RWPE2 (cell line): ENCODE data around the gene STAP2.
A peak's percentile ranks its signal among the peaks of the same experiment; 100 is the strongest.

Experiments
- ATAC-seq: fragments of 200-7000 bp; cut with Tn5 transposase; 3 replicates; pipeline ENCODE4 v1.9.1; 2021; ENCODE audit warnings: low read depth
- DNase-seq: peaks from one replicate; pipeline ENCODE4 v3.0.0-alpha.2; 2020; ENCODE audit warnings: low spot score
- H3K27ac ChIP-seq: fragments of 450-650 bp; 2 replicates; pipeline ENCODE4 v1.5.1; 2017; ENCODE audit warnings: mild to moderate bottlenecking; ENCODE audit not compliant: poor library complexity, severe bottlenecking
- H3K27me3 ChIP-seq: fragments of 250-450 bp; sonication (Bioruptor Pico); 2 replicates; pipeline ENCODE4 v1.5.1; 2021; ENCODE audit warnings: mild to moderate bottlenecking, moderate library complexity; ENCODE audit not compliant: insufficient read depth, poor library complexity, severe bottlenecking
- H3K36me3 ChIP-seq: fragments of 250-450 bp; sonication (Bioruptor Pico); 2 replicates; pipeline ENCODE4 v1.5.1; 2020; ENCODE audit warnings: low read depth, mild to moderate bottlenecking, moderate library complexity
- H3K4me1 ChIP-seq: fragments of 250-450 bp; sonication (Bioruptor Pico); 2 replicates; pipeline ENCODE4 v1.5.1; 2021; ENCODE audit warnings: mild to moderate bottlenecking, moderate library complexity; ENCODE audit not compliant: insufficient read depth, poor library complexity, severe bottlenecking
- H3K4me3 ChIP-seq: fragments of 250-450 bp; sonication (Bioruptor Pico); 2 replicates; pipeline ENCODE4 v1.5.1; 2021; ENCODE audit warnings: mild to moderate bottlenecking, moderate library complexity; ENCODE audit not compliant: severe bottlenecking
- H3K9me3 ChIP-seq: fragments of 250-450 bp; sonication (Bioruptor Pico); 2 replicates; pipeline ENCODE4 v1.5.1; 2021; ENCODE audit warnings: mild to moderate bottlenecking, moderate library complexity; ENCODE audit not compliant: severe bottlenecking
- TF ChIP-seq, protein P1 (sequence below): fragments of 450-650 bp; IDR thresholded peaks from one replicate; pipeline ENCODE4 v1.5.1; 2017; ENCODE audit warnings: mild to moderate bottlenecking, moderate library complexity; ENCODE audit not compliant: poor library complexity, severe bottlenecking

Gene STAP2

GRCh38 chr19:4304538-4305256, 33.9 kb downstream of the STAP2 start, which contains the start of gene FSD1:
Gene FSD1, plus strand, starts transcription at chr19:4304598. Its CDS starts 149 bp downstream, at chr19:4304747.
- Histone ChIP-seq H3K27me3 (no peaks in the 10 kb centered on the region), H3K4me3 (peak within 1 kb of the TSS; percentile 41)
- no peak for DNase-seq

GRCh38 chr19:4303819-4304537, 34.6 kb downstream of the STAP2 start:
- TF ChIP-seq, protein P1, sequence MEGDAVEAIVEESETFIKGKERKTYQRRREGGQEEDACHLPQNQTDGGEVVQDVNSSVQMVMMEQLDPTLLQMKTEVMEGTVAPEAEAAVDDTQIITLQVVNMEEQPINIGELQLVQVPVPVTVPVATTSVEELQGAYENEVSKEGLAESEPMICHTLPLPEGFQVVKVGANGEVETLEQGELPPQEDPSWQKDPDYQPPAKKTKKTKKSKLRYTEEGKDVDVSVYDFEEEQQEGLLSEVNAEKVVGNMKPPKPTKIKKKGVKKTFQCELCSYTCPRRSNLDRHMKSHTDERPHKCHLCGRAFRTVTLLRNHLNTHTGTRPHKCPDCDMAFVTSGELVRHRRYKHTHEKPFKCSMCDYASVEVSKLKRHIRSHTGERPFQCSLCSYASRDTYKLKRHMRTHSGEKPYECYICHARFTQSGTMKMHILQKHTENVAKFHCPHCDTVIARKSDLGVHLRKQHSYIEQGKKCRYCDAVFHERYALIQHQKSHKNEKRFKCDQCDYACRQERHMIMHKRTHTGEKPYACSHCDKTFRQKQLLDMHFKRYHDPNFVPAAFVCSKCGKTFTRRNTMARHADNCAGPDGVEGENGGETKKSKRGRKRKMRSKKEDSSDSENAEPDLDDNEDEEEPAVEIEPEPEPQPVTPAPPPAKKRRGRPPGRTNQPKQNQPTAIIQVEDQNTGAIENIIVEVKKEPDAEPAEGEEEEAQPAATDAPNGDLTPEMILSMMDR = no peak
- H3K4me3 ChIP-seq = peak overlapping the region; percentile 41
- H3K4me1 ChIP-seq = no peaks in the 10 kb centered on the region
- no peak for DNase-seq
- ATAC-seq = no peak
- H3K36me3 ChIP-seq = no peaks in the 10 kb centered on the region
- H3K27me3 ChIP-seq = no peaks in the 10 kb centered on the region
- no peaks in the 10 kb centered on the region for H3K9me3 ChIP-seq
- no peak overlapping the region for H3K27ac ChIP-seq

More at GRCh38 chr19:4304538-4305256, 33.9 kb downstream of the STAP2 start, which contains the start of gene FSD1:
- Histone ChIP-seq H3K36me3 (no peaks in the 10 kb centered on the region), H3K9me3 (no peaks in the 10 kb centered on the region), H3K4me1 (no peaks in the 10 kb centered on the region), H3K27ac (no peak within 1 kb of the TSS)
- TF ChIP-seq, protein P1 = no peak
- peak; percentile 76 for ATAC-seq

GRCh38 chr19:4302243-4302640, 36.4 kb downstream of the STAP2 start, which contains the start of gene TMIGD2:
Gene TMIGD2, minus strand, starts transcription at chr19:4302389. Its CDS starts 4 bp downstream, at chr19:4302385.
- no peak for DNase-seq
- H3K27me3 ChIP-seq = no peaks in the 10 kb centered on the region
- no peaks in the 10 kb centered on the region for H3K4me1 ChIP-seq
- ATAC-seq = no peak
- H3K4me3 ChIP-seq = no peak within 1 kb of the TSS
- H3K9me3 ChIP-seq = no peaks in the 10 kb centered on the region
- H3K27ac ChIP-seq = no peak within 1 kb of the TSS
- TF ChIP-seq, protein P1 = no peak
- H3K36me3 ChIP-seq = no peaks in the 10 kb centered on the region

DNA sequence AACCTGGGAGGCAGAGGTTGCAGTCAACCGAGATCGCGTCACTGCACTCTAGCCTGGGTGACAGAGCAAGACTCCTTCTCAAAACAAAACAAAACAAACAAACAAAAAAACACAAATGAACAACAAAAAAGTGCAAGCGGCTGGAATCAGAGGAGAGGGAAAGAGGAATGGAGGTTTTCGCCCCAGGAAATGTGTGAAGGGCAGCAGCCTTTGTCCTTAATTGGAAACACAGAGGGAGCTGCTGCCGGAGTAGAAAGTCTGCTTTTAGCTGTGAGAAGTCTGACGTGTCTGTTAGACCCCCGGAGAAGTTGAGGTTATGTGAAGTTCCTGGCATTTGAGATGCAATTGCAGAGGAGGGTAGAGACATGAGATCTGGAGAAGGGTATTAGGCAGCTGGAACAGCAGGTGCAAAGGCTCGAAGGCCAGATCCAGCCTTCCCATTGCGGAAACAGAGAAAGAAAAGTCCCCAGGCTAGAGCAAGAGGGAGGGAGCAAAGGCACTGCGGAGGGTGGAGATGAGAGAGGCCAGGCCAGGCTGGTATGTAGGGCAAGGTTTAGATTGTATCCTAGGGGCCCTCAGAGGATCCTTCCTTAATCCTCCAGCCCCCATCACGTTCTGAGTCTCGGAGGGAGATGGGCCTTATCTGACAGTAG, 36.9 kb downstream of the STAP2 start:
- no peak overlapping the region for H3K4me3 ChIP-seq
- H3K4me1 ChIP-seq = no peaks in the 10 kb centered on the region
- H3K27me3 ChIP-seq = no peaks in the 10 kb centered on the region
- no peaks in the 10 kb centered on the region for H3K9me3 ChIP-seq
- DNase-seq (no peak), ATAC-seq (no peak)
- H3K36me3 ChIP-seq = no peaks in the 10 kb centered on the region
- TF ChIP-seq, protein P1 = no peak
- H3K27ac ChIP-seq = no peak overlapping the region
